GM23338 (cell line): ENCODE data around the gene IL17REL. TPM values are rescaled to one million over a fixed set of nuclear protein-coding genes. Genes with fewer than 3 reads are reported as not detected.

Experiments used
- ATAC-seq: fragments of 200-7000 bp; cut with Tn5 transposase; 3 replicates; pipeline ENCODE4 v1.9.1; 2020
- DNase-seq: peaks from one replicate; pipeline ENCODE4 v3.0.0-alpha.2; 2015; ENCODE audit warnings: low spot score
- H2AFZ ChIP-seq: fragments of 200-600 bp; sonication (generic); 2 replicates; pipeline ENCODE4 v1.8.0; 2016; ENCODE audit warnings: antibody characterized with exemption, mild to moderate bottlenecking, moderate library complexity
- H3F3A ChIP-seq: fragments of 200-600 bp; sonication (generic); replicated peaks from 2 replicates; pipeline ENCODE4 v1.8.0; 2017; ENCODE audit warnings: antibody characterized with exemption, mixed run types, low read depth
- H3K27ac ChIP-seq: fragments of 200-600 bp; sonication (generic); 2 replicates; pipeline ENCODE4 v1.6.1; 2016; ENCODE audit warnings: low read depth
- H3K27me3 ChIP-seq: fragments of 200-600 bp; sonication (generic); 2 replicates; pipeline ENCODE4 v1.8.0; 2016; ENCODE audit warnings: mild to moderate bottlenecking, mixed run types, moderate library complexity; ENCODE audit not compliant: insufficient read depth
- H3K36me3 ChIP-seq: fragments of 200-600 bp; sonication (generic); 2 replicates; pipeline ENCODE4 v1.8.0; 2016; ENCODE audit warnings: mild to moderate bottlenecking; ENCODE audit not compliant: insufficient read depth
- H3K4me1 ChIP-seq: fragments of 200-600 bp; sonication (generic); 2 replicates; pipeline ENCODE4 v1.8.0; 2016; ENCODE audit warnings: mild to moderate bottlenecking, moderate library complexity; ENCODE audit not compliant: insufficient read depth
- H3K4me2 ChIP-seq: fragments of 200-600 bp; sonication (generic); 2 replicates; pipeline ENCODE4 v1.7.1; 2017; ENCODE audit warnings: mixed run types
- H3K4me3 ChIP-seq: fragments of 200-600 bp; sonication (generic); 2 replicates; pipeline ENCODE4 v1.6.1; 2016; ENCODE audit warnings: mixed run types
- H3K79me2 ChIP-seq: fragments of 200-600 bp; sonication (generic); replicated peaks from 2 replicates; pipeline ENCODE4 v1.8.0; 2017; ENCODE audit warnings: mild to moderate bottlenecking; ENCODE audit not compliant: insufficient read depth
- H3K9me2 ChIP-seq: fragments of 200-600 bp; sonication (generic); 2 replicates; pipeline ENCODE4 v1.8.0; 2017; ENCODE audit not compliant: insufficient read depth
- H4K20me1 ChIP-seq: fragments of 200-600 bp; sonication (generic); replicated peaks from 2 replicates; pipeline ENCODE4 v1.8.0; 2017; ENCODE audit warnings: mild to moderate bottlenecking; ENCODE audit not compliant: insufficient read depth
- H3K27ac Mint-ChIP-seq: 2 replicates; pipeline ENCODE4 v1.8.0; 2020; ENCODE audit warnings: inconsistent platforms, mild to moderate bottlenecking, moderate library complexity, mixed read lengths
- H3K27me3 Mint-ChIP-seq: 3 replicates; pipeline ENCODE4 v1.8.0; 2022; ENCODE audit warnings: low read depth, mild to moderate bottlenecking, moderate library complexity, mixed read lengths, inconsistent platforms; ENCODE audit not compliant: insufficient read depth, poor library complexity
- H3K36me3 Mint-ChIP-seq: 3 replicates; pipeline ENCODE4 v1.8.0; 2021; ENCODE audit warnings: low read depth, mild to moderate bottlenecking, inconsistent platforms, moderate library complexity, mixed read lengths
- H3K4me1 Mint-ChIP-seq: 3 replicates; pipeline ENCODE4 v1.8.0; 2020; ENCODE audit warnings: mild to moderate bottlenecking, inconsistent platforms, mixed read lengths
- H3K4me3 Mint-ChIP-seq: 3 replicates; pipeline ENCODE4 v1.8.0; 2021; ENCODE audit warnings: moderate library complexity, mild to moderate bottlenecking, inconsistent platforms, mixed read lengths
- H3K9me3 Mint-ChIP-seq: 3 replicates; pipeline ENCODE4 v1.8.0; 2020; ENCODE audit warnings: moderate library complexity, mild to moderate bottlenecking, inconsistent platforms, mixed read lengths
- CREB1 ChIP-seq: fragments of 250-450 bp; sonication (Bioruptor Pico); IDR thresholded peaks from 2 replicates; pipeline ENCODE4 v1.5.0; 2020; ENCODE audit warnings: low read depth, mild to moderate bottlenecking, moderate library complexity
- CTCF ChIP-seq, 2 experiments: fragments of 200-600 bp in 1 of 2; sonication (generic) in 1 of 2; conservative IDR thresholded peaks; 2 replicates each; pipeline versions ENCODE4 v1.5.1 to v1.6.1; 2016 to 2017; ENCODE audit warnings: antibody characterized with exemption in 2 of 2, low read depth in 2 of 2, mild to moderate bottlenecking in 2 of 2, moderate library complexity in 1 of 2
- EZH2 ChIP-seq: fragments of 200-600 bp; sonication (generic); IDR thresholded peaks from one replicate; pipeline ENCODE4 v1.8.0; 2017; ENCODE audit warnings: antibody characterized with exemption, mild to moderate bottlenecking, low read depth; ENCODE audit not compliant: unreplicated experiment
- JUNB ChIP-seq: IDR thresholded peaks from one replicate; pipeline ENCODE4 v1.6.1; 2016; ENCODE audit warnings: antibody characterized with exemption; ENCODE audit not compliant: unreplicated experiment
- POLR2AphosphoS5 ChIP-seq: IDR thresholded peaks from 2 replicates; pipeline ENCODE4 v1.6.1; 2016; ENCODE audit warnings: antibody characterized with exemption, low read depth
- STAT1 ChIP-seq: IDR thresholded peaks from one replicate; pipeline ENCODE4 v1.6.1; 2016; ENCODE audit warnings: antibody characterized with exemption; ENCODE audit not compliant: unreplicated experiment
- ZNF114 ChIP-seq: fragments of 250-450 bp; sonication (Bioruptor Pico); IDR thresholded peaks from 2 replicates; pipeline ENCODE4 v1.5.0; 2020; ENCODE audit warnings: mild to moderate bottlenecking, moderate library complexity
- ZNF331 ChIP-seq: fragments of 250-450 bp; sonication (Bioruptor Pico); IDR thresholded peaks from 2 replicates; pipeline ENCODE4 v1.5.0; 2020; ENCODE audit warnings: low read depth, mild to moderate bottlenecking, moderate library complexity
- polyA plus RNA-seq: library from polyadenylated mRNA; unstranded; fragments of >200 nt; fragmentation: Nextera tagmentation; extraction: Ambion mirVana; gene quantifications from 2 replicates; pipeline ENCODE4 v1.2.1, GENCODE V29; 2016
- total RNA-seq: library from RNA; depleted of rRNA; stranded (reverse); fragments of >200 nt; shearing (Covaris generic); gene quantifications from 2 replicates; pipeline ENCODE4 v1.2.3, GENCODE V29; 2014

The IL17REL gene
- total and polyA plus RNA-seq, 2 experiments from 2014 or later, result 0.31 TPM; not detected in 1

GRCh38 chr22:50058906-50059880 lies 46.6 kb upstream of the IL17REL start:
- TF ChIP-seq JUNB (no peak), CREB1 (CRISPR knock-in tag) (no peak), ZNF331 (CRISPR knock-in tag) (no peak), CTCF (conservative IDR thresholded peaks at IDR 0.05; ENCODE audit: low read depth in 2 of 2) (peak; percentile 23 to 45; a peak in 3 of 4 replicates)
- 0 out of 2 replicates have a peak, but pooled peaks cover 3% of the 10 kb centered on the region for H3F3A ChIP-seq
- H3K27ac ChIP-seq, result no peak overlapping the region
- H4K20me1 ChIP-seq, result no peaks in the 10 kb centered on the region
- H3K4me1 ChIP-seq, result peaks cover 5% of the 10 kb centered on the region
- Mint-ChIP-seq H3K27me3 (peaks cover 18% of the 10 kb centered on the region), H3K9me3 (no peaks in the 10 kb centered on the region; the same call in 2 of the 3 replicates), H3K27ac (no peak overlapping the region; the same call in 1 of the 2 replicates), H3K4me1 (peaks cover 11% of the 10 kb centered on the region), H3K36me3 (no peaks in the 10 kb centered on the region), H3K4me3 (peak overlapping the region; percentile 75)
- H3K9me2 ChIP-seq, result no peaks in the 10 kb centered on the region
- H3K4me2 ChIP-seq, result peak overlapping the region; percentile 89
- peaks cover 17% of the 10 kb centered on the region for H3K27me3 ChIP-seq
- DNase-seq (peak; percentile 82), ATAC-seq (peak; percentile 83)
- peak overlapping the region; percentile 69 for H3K4me3 ChIP-seq
- H2AFZ ChIP-seq, result peak overlapping the region; percentile 87
- no peaks in the 10 kb centered on the region for H3K36me3 ChIP-seq
- H3K79me2 ChIP-seq, result no peaks in the 10 kb centered on the region

- H3K4me2 ChIP-seq, result peak within 1 kb of the TSS; percentile 89
- peak; percentile 49 for ATAC-seq
Measured at GRCh38 chr22:50058061-50058905, 45.7 kb upstream of the IL17REL start, which contains the start of gene TTLL8. TSS of gene TTLL8 (minus strand) at chr22:50058298.

More at GRCh38 chr22:50058061-50058905, 45.7 kb upstream of the IL17REL start, which contains the start of gene TTLL8:
- Histone ChIP-seq H3K4me3 (peak within 1 kb of the TSS; percentile 69), H2AFZ (peak within 1 kb of the TSS; percentile 87), H3K36me3 (no peaks in the 10 kb centered on the region), H3K27ac (no peak within 1 kb of the TSS), H3K27me3 (peaks cover 17% of the 10 kb centered on the region), H3K4me1 (peaks cover 5% of the 10 kb centered on the region), H3K79me2 (no peaks in the 10 kb centered on the region), H3K9me2 (no peaks in the 10 kb centered on the region), H4K20me1 (no peaks in the 10 kb centered on the region), H3F3A (0 out of 2 replicates have a peak, but pooled peaks cover 3% of the 10 kb centered on the region)
- no peaks in the 10 kb centered on the region; the same call in 2 of the 3 replicates for H3K9me3 Mint-ChIP-seq
- TF ChIP-seq CTCF (conservative IDR thresholded peaks at IDR 0.05; ENCODE audit: low read depth in 2 of 2) (no peak), POLR2AphosphoS5 (no peak), ZNF114 (CRISPR knock-in tag) (no peak), EZH2 (peak; percentile 3), JUNB (no peak), ZNF331 (CRISPR knock-in tag) (no peak), STAT1 (no peak)
- peak; percentile 28 for DNase-seq
- H3K27me3 Mint-ChIP-seq, result peaks cover 17% of the 10 kb centered on the region
- no peaks in the 10 kb centered on the region for H3K36me3 Mint-ChIP-seq
- peaks cover 11% of the 10 kb centered on the region for H3K4me1 Mint-ChIP-seq
- no peak within 1 kb of the TSS for H3K27ac Mint-ChIP-seq
- peak within 1 kb of the TSS; percentile 75 for H3K4me3 Mint-ChIP-seq
